K562 (cell line): ENCODE measurements around the gene ALK. TPM values are rescaled to one million over a fixed set of nuclear protein-coding genes. Genes with fewer than 3 reads are reported as not detected.

Source experiments
- ATAC-seq: fragments of 200-7000 bp; cut with Tn5 transposase; 3 replicates; pipeline ENCODE4 v1.9.1; 2020; ENCODE audit warnings: moderate library complexity
- BruUV-seq: library from RNA; stranded (reverse); fragments of 400-500 nt; replicated peaks from 2 replicates; lab custom pipeline; 2021; lab: Mats Ljungman, UMichigan
- CTCF ChIA-PET: fragments of 300-600 bp; formaldehyde crosslinking; extraction: SDS; loops from one replicate; lab custom pipeline; 2021; ENCODE audit warnings: low intra/inter-chr PET ratio; lab: Yijun Ruan, JAX
- POLR2A ChIA-PET: fragments of 300-600, 350-650 bp; sonication (Branson Sonifier 250); formaldehyde crosslinking; extraction: SDS; loops from one replicate; lab custom pipeline; 2021; ENCODE audit warnings: antibody characterized with exemption, inconsistent platforms; lab: Yijun Ruan, JAX
- DNase-seq, 4 experiments: peaks; one replicate each; pipeline versions ENCODE4 v3.0.0 to v3.0.0-alpha.2; 2011 to 2018; ENCODE audit warnings: low spot score in 3 of 4, mixed read lengths in 3 of 4; ENCODE audit errors: extremely low read depth in 1 of 4
- FAIRE-seq: peaks from 2 replicates; lab custom pipeline; 2011; peaks lifted over from hg19 to GRCh38; lab: Jason Lieb, UNC
- H2AFZ ChIP-seq: 2 replicates; pipeline ENCODE4 v1.6.0; 2011; ENCODE audit warnings: low read depth, low read length, control low read depth, inconsistent platforms
- H3K27ac ChIP-seq: fragments of 200-600 bp; 3 replicates; pipeline ENCODE4 v1.8.0; 2011; ENCODE audit warnings: low read depth, mild to moderate bottlenecking, control low read depth, inconsistent platforms, low read length, moderate library complexity, mixed read lengths; ENCODE audit errors: extremely low read depth
- H3K27me3 ChIP-seq, 2 experiments: fragments of 300-600 bp in 1 of 2; 2 replicates in 1 of 2; 3 replicates in 1 of 2; pipeline versions ENCODE4 v1.6.0 to v1.8.0; 2011; ENCODE audit warnings: inconsistent platforms in 2 of 2, low read length in 2 of 2, mild to moderate bottlenecking in 1 of 2, mixed read lengths in 1 of 2, moderate library complexity in 1 of 2; ENCODE audit not compliant: control insufficient read depth in 2 of 2, insufficient read depth in 2 of 2
- H3K36me3 ChIP-seq: fragments of 300-600 bp; 3 replicates; pipeline ENCODE4 v1.8.0; 2011; ENCODE audit warnings: mild to moderate bottlenecking, low read length, inconsistent platforms; ENCODE audit not compliant: control insufficient read depth, insufficient read depth
- H3K4me1 ChIP-seq, 2 experiments: fragments of 200-600 bp in 1 of 2; replicated peaks in 1 of 2; 2 replicates in 1 of 2; 3 replicates in 1 of 2; pipeline versions ENCODE4 v1.5.1 to v1.8.0; 2011; ENCODE audit warnings: inconsistent platforms in 2 of 2, low read length in 2 of 2, mild to moderate bottlenecking in 1 of 2, mixed read lengths in 1 of 2, moderate library complexity in 1 of 2; ENCODE audit not compliant: control insufficient read depth in 2 of 2, insufficient read depth in 2 of 2
- H3K4me2 ChIP-seq: 2 replicates; pipeline ENCODE4 v1.6.1; 2011; ENCODE audit warnings: low read length, control low read depth, inconsistent platforms, mixed read lengths; ENCODE audit not compliant: insufficient read depth
- H3K4me3 ChIP-seq: fragments of 200-600 bp; sonication (generic), shearing (Covaris generic); 2 replicates; pipeline ENCODE4 v1.5.1; 2016; ENCODE audit warnings: control low read depth, inconsistent platforms
- H3K79me2 ChIP-seq: fragments of 200-600 bp; 3 replicates; pipeline ENCODE4 v1.8.0; 2011; ENCODE audit warnings: low read length, inconsistent platforms; ENCODE audit not compliant: control insufficient read depth, insufficient read depth
- H3K9ac ChIP-seq, 2 experiments: 2 replicates each; pipeline versions ENCODE4 v1.6.0 to v1.6.1; 2011; ENCODE audit warnings: low read depth in 2 of 2, low read length in 2 of 2, control low read depth in 1 of 2, inconsistent platforms in 1 of 2, mild to moderate bottlenecking in 1 of 2, mixed read lengths in 1 of 2; ENCODE audit not compliant: insufficient read depth in 1 of 2
- H3K9me1 ChIP-seq: one replicate; pipeline ENCODE4 v1.6.0; 2011; ENCODE audit warnings: inconsistent platforms, mild to moderate bottlenecking, low read length, moderate library complexity; ENCODE audit not compliant: control insufficient read depth, insufficient read depth
- H3K9me3 ChIP-seq: replicated peaks from 2 replicates; pipeline ENCODE4 v1.5.1; 2011; ENCODE audit warnings: low read depth, low read length, inconsistent platforms; ENCODE audit not compliant: control insufficient read depth, insufficient read depth
- H4K20me1 ChIP-seq: replicated peaks from 2 replicates; pipeline ENCODE4 v1.6.1; 2011; ENCODE audit warnings: low read length, inconsistent platforms, mixed read lengths; ENCODE audit not compliant: control insufficient read depth, insufficient read depth
- ATF1 ChIP-seq, 2 experiments: fragments of 450-650 bp in 1 of 2; IDR thresholded peaks; 2 replicates each; pipeline ENCODE4 v1.6.1; 2016; ENCODE audit warnings: missing compliant biosample characterization in 1 of 2, missing genetic modification characterization in 1 of 2
- HNRNPUL1 ChIP-seq: fragments of 200-400 bp; formaldehyde crosslinking; IDR thresholded peaks from 2 replicates; pipeline ENCODE4 v1.6.1; 2017; ENCODE audit warnings: low read length
- RBM17 ChIP-seq: fragments of 200-400 bp; formaldehyde crosslinking; IDR thresholded peaks from 2 replicates; pipeline ENCODE4 v1.6.1; 2017; ENCODE audit warnings: low read depth, mild to moderate bottlenecking, low read length, borderline replicate concordance
- SETDB1 ChIP-seq: IDR thresholded peaks from one replicate; pipeline ENCODE4 v1.6.1; 2012; ENCODE audit warnings: low read length, control low read depth, inconsistent platforms
- SMARCA4 ChIP-seq: fragments of 450-650 bp; IDR thresholded peaks from 2 replicates; pipeline ENCODE4 v1.6.1; 2016
- SMC3 ChIP-seq: conservative IDR thresholded peaks from 2 replicates; pipeline ENCODE4 v1.6.1; 2011; ENCODE audit warnings: low read depth, low read length, improper control_type of control experiment; ENCODE audit not compliant: insufficient read depth
- ZBTB11 ChIP-seq, 3 experiments: fragments of 200-800 bp in 1 of 3; fragments of 250-450 bp in 1 of 3; fragments of 450-650 bp in 1 of 3; sonication (Bioruptor Pico) in 1 of 3; sonication (Bioruptor generic) in 1 of 3; formaldehyde crosslinking in 1 of 3; IDR thresholded peaks; 2 replicates each; pipeline versions ENCODE4 v1.6.1 to v1.8.0; 2016 to 2022; ENCODE audit warnings: mild to moderate bottlenecking in 2 of 3, missing genetic modification characterization in 2 of 3, missing compliant biosample characterization in 1 of 3, moderate library complexity in 1 of 3
- ZBTB5 ChIP-seq: fragments of 450-650 bp; IDR thresholded peaks from 2 replicates; pipeline ENCODE4 v1.6.1; 2017; ENCODE audit warnings: antibody characterized with exemption
- ZC3H11A ChIP-seq: IDR thresholded peaks from 2 replicates; pipeline ENCODE4 v1.6.1; 2012; ENCODE audit warnings: low read depth, low read length, improper control_type of control experiment
- ZC3H4 ChIP-seq: sonication (generic); formaldehyde crosslinking; IDR thresholded peaks from 2 replicates; pipeline ENCODE4 v1.9.0; 2021; ENCODE audit warnings: missing genetic modification reagents, borderline replicate concordance
- ZNF212 ChIP-seq: fragments of 450-650 bp; formaldehyde crosslinking; IDR thresholded peaks from 2 replicates; pipeline ENCODE4 v1.4.0; 2020; ENCODE audit warnings: mild to moderate bottlenecking
- ZNF785 ChIP-seq: fragments of 250-450 bp; sonication (Bioruptor Pico); IDR thresholded peaks from 2 replicates; pipeline ENCODE4 v1.4.0; 2020; ENCODE audit warnings: mild to moderate bottlenecking
- WGBS: fragments of 100-300 bp; shearing (Covaris generic); methylation state at CpG from one replicate; pipeline ENCODE4 v1.1.6; 2016; ENCODE audit warnings: low coverage, mixed read lengths; ENCODE audit not compliant: insufficient coverage; ENCODE audit errors: missing lambda C conversion rate; 5-methylcytosine and 5-hydroxymethylcytosine counted together
- in situ Hi-C: fragments of 300-500 bp; cut with MboI; formaldehyde crosslinking; loops from 4 replicates; pipeline ENCODE4 v1.15.0; 2018; ENCODE audit warnings: inconsistent platforms, mixed read lengths
- intact Hi-C: fragments of 100-400 bp; cut with micrococcal nuclease; formaldehyde crosslinking; loops from 2 replicates; pipeline ENCODE4 v1.14.2; 2022
- polyA plus RNA-seq, 8 experiments: library from polyadenylated mRNA; depleted of rRNA in 4 of 8; stranded (reverse) in 5 of 8; unstranded in 3 of 8; fragments of >200 nt; fragmentation: Nextera tagmentation in 2 of 8; fragmentation: Illumina TruSeq in 1 of 8; extraction: Ambion mirVana in 2 of 8; extraction: Trizol in 1 of 8; gene quantifications; 2 replicates each; pipeline versions ENCODE4 v1.2.1 to v1.2.3, GENCODE V29; 2011 to 2014; ENCODE audit warnings: inconsistent platforms in 1 of 8, missing spikeins in 1 of 8
- total RNA-seq, 7 experiments: library from RNA; depleted of rRNA in 6 of 7; stranded (reverse); fragments of >200 nt in 6 of 7; fragmentation: Illumina TruSeq in 2 of 7; extraction: Trizol in 2 of 7; gene quantifications; 2 replicates each; pipeline versions ENCODE4 v1.2.1 to v1.2.3, GENCODE V29; 2011 to 2021; ENCODE audit warnings: low replicate concordance in 1 of 7
- TF ChIP-seq, protein P1 (sequence below): fragments of 250-450 bp; sonication (Bioruptor Pico); IDR thresholded peaks from 2 replicates; pipeline ENCODE4 v1.5.0; 2021
- TF ChIP-seq, protein P2 (sequence below): fragments of 450-650 bp; IDR thresholded peaks from one replicate; pipeline ENCODE4 v1.6.1; 2018; ENCODE audit warnings: mild to moderate bottlenecking, moderate library complexity; ENCODE audit not compliant: partially characterized antibody

ALK gene
- total and polyA plus RNA-seq, 9 of the 15 experiments (the other 6 are each of a cell fraction or from before 2014, with no cell fraction given), result not detected

- CTCF ChIA-PET, result no interaction called here
- ATAC-seq, result no peak
- TF ChIP-seq SMARCA4 (no peak), RBM17 (no peak), SETDB1 (no peak), ZC3H4 (CRISPR knock-in tag) (no peak), ZNF212 (CRISPR knock-in tag) (no peak), HNRNPUL1 (no peak), ZNF785 (CRISPR knock-in tag) (no peak), ZBTB11 (CRISPR knock-in tag; IDR thresholded peaks at IDR 0.05) (no peak), ATF1 (CRISPR knock-in tag; IDR thresholded peaks at IDR 0.05) (no peak), ATF1 (tag; IDR thresholded peaks at IDR 0.05) (no peak), ZBTB5 (no peak), SMC3 (no peak), ZC3H11A (no peak)
- TF ChIP-seq, protein P1, sequence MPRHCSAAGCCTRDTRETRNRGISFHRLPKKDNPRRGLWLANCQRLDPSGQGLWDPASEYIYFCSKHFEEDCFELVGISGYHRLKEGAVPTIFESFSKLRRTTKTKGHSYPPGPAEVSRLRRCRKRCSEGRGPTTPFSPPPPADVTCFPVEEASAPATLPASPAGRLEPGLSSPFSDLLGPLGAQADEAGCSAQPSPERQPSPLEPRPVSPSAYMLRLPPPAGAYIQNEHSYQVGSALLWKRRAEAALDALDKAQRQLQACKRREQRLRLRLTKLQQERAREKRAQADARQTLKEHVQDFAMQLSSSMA (CRISPR knock-in tag), result no peak
- TF ChIP-seq, protein P2, sequence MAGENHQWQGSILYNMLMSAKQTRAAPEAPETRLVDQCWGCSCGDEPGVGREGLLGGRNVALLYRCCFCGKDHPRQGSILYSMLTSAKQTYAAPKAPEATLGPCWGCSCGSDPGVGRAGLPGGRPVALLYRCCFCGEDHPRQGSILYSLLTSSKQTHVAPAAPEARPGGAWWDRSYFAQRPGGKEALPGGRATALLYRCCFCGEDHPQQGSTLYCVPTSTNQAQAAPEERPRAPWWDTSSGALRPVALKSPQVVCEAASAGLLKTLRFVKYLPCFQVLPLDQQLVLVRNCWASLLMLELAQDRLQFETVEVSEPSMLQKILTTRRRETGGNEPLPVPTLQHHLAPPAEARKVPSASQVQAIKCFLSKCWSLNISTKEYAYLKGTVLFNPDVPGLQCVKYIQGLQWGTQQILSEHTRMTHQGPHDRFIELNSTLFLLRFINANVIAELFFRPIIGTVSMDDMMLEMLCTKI, result no peak
Observed at GRCh38 chr2:29518010-29518409, 403.4 kb downstream of the ALK start.

More at GRCh38 chr2:29518010-29518409, 403.4 kb downstream of the ALK start:
- H2AFZ ChIP-seq, result no peak overlapping the region
- H3K36me3 ChIP-seq, result no peaks in the 10 kb centered on the region
- in situ Hi-C loops (no loop called here), intact Hi-C loops (no loop called here)
- FAIRE-seq (no peak), DNase-seq (no peak)
- no peaks in the 10 kb centered on the region for H4K20me1 ChIP-seq
- BruUV-seq, result no TSS peak
- no peaks in the 10 kb centered on the region for H3K9me1 ChIP-seq
- no peak overlapping the region for H3K9ac ChIP-seq
- H3K9me3 ChIP-seq, result no peaks in the 10 kb centered on the region
- H3K4me3 ChIP-seq, result no peak overlapping the region
- H3K27ac ChIP-seq, result no peak overlapping the region
- no peaks in the 10 kb centered on the region for H3K79me2 ChIP-seq
- no peaks in the 10 kb centered on the region for H3K27me3 ChIP-seq
- 0% methylated on average over 2 of the region's 2 CpGs for WGBS
- POLR2A ChIA-PET, result no interaction called here
- no peak overlapping the region for H3K4me2 ChIP-seq
- no peaks in the 10 kb centered on the region for H3K4me1 ChIP-seq
